Ammon's horn (tissue), 1 donor: ENCODE measurements around the gene CABLES2.

Source experiments
- DNase-seq: peaks from one replicate; pipeline ENCODE4 v3.0.0-alpha.2; 2016; ENCODE audit warnings: low spot score

Gene CABLES2

GRCh38 chr20:62346398-62347150, 60.5 kb downstream of the CABLES2 start:
- DNase-seq: no peak

- DNase-seq: no peak
Observed at GRCh38 chr20:62345681-62346370, 61.3 kb downstream of the CABLES2 start.

- no peak for DNase-seq
Observed at GRCh38 chr20:62344782-62345181, 62.3 kb downstream of the CABLES2 start.

DNA sequence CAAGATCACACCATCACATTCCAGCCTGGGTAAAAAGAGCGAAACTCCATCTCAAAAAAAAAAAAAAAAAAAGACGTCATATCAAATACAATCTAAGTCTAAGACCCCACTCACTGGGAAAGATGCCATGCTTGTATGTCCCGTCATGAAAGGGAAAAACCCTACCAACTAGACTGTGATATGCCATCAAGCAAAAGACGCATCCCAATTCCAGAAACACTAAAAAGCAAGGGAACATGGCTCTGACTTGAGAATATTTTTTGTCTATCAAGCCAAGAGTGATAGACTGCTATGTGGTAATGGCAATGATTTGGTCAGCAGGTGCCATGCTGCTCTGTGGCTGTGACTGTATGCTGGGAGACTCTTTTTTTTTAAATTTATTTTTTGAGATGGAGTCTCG, 63.0 kb downstream of the CABLES2 start:
- no peak for DNase-seq

DNA sequence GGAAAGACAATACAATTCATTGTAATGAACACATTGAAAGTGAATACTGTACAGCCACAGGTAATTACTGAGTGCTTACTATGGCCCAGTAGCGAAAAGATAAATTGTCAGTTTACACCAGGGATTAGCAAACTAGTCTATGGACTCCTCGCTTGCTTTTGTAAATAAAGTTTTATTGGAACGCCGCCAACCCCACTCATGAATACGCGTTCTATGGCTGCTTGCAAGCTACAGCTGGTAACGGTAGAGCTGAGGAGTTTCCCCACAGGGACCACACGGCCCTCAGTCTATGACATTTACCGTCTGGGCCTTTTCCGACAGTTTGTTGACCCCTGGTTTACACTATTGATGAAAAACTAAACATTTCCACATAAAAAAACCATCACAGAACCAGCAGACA, 64.2 kb downstream of the CABLES2 start:
- DNase-seq: no peak

DNA sequence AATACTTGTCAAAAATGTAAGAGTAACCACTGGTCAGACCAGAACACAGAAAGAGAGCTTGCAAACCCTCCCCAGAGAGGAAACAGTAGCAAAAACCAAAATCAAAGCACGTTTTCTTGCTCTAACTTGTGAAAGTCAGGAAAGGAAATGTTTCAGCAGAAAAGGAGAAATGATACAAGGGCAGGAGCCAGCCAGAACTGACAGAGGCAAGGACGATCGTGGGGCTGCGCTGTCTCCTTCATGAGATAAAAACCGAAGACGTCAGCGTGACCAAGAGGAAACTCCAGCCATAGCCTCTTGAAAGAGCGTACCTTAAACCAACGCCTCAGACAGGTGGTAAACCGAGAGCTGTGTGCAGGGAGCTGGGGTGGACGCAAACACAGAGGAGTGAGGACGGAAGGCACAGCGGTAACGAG, 67.4 kb downstream of the CABLES2 start:
- DNase-seq: no peak
